ENCODE results near the gene TRAF3.

TRAF3 gene

GRCh38 chr14:102809870-102810269 lies 32.6 kb downstream of the TRAF3 start:
- DNase-seq, result no peak

GRCh38 chr14:102810523-102810922 lies 33.3 kb downstream of the TRAF3 start:
- no peak for DNase-seq

- no peak for DNase-seq
Measured at GRCh38 chr14:102811254-102811963, 34.2 kb downstream of the TRAF3 start.

GRCh38 chr14:102811971-102812370 lies 34.7 kb downstream of the TRAF3 start:
- no peak for DNase-seq

GRCh38 chr14:102813691-102814090 lies 36.4 kb downstream of the TRAF3 start:
- DNase-seq, result no peak

- DNase-seq, result no peak
Measured at GRCh38 chr14:102817318-102817717, 40.1 kb downstream of the TRAF3 start.

- DNase-seq, result no peak
Measured at GRCh38 chr14:102817942-102818940, 41.0 kb downstream of the TRAF3 start.

- DNase-seq, result no peak
Measured at GRCh38 chr14:102819176-102819628, 42.0 kb downstream of the TRAF3 start.

GRCh38 chr14:102819747-102820330 lies 42.6 kb downstream of the TRAF3 start:
- DNase-seq, result no peak

- DNase-seq, result no peak
Measured at GRCh38 chr14:102821252-102821651, 44.0 kb downstream of the TRAF3 start.

- DNase-seq, result no peak
Measured at GRCh38 chr14:102822311-102822863, 45.1 kb downstream of the TRAF3 start.

GRCh38 chr14:102822887-102823286 lies 45.6 kb downstream of the TRAF3 start:
- DNase-seq, result peak; percentile 52

- DNase-seq, result no peak
Measured at GRCh38 chr14:102823546-102823945, 46.3 kb downstream of the TRAF3 start.

GRCh38 chr14:102824832-102825231 lies 47.6 kb downstream of the TRAF3 start:
- DNase-seq, result no peak

GRCh38 chr14:102825307-102826095 lies 48.3 kb downstream of the TRAF3 start:
- no peak for DNase-seq

GRCh38 chr14:102826161-102826560 lies 48.9 kb downstream of the TRAF3 start:
- DNase-seq, result no peak

- DNase-seq, result no peak
Measured at GRCh38 chr14:102826751-102827675, 49.8 kb downstream of the TRAF3 start.

GRCh38 chr14:102827716-102828115 lies 50.5 kb downstream of the TRAF3 start:
- DNase-seq, result no peak

- no peak for DNase-seq
Measured at GRCh38 chr14:102828151-102828550, 50.9 kb downstream of the TRAF3 start.

- peak; percentile 47 for DNase-seq
Measured at GRCh38 chr14:102829016-102829548, 51.8 kb downstream of the TRAF3 start.
